Thyroid gland (tissue), 4 donors: ENCODE data around the gene ZC3H12A.

ENCODE experiments used
- CTCF ChIP-seq, 6 experiments: fragments of 200-600 bp in 3 of 6; fragments of 450-650 bp in 3 of 6; sonication (generic) in 3 of 6; IDR thresholded peaks; one replicate each; pipeline ENCODE4 v1.5.1; 2016 to 2019; ENCODE audit warnings: antibody characterized with exemption in 6 of 6, mild to moderate bottlenecking in 2 of 6, inconsistent platforms in 1 of 6, moderate library complexity in 1 of 6
- POLR2A ChIP-seq, 2 donors: fragments of 450-650 bp; IDR thresholded peaks; one replicate each; pipeline ENCODE4 v1.6.1; 2017; ENCODE audit warnings: antibody characterized with exemption in 2 of 2, mild to moderate bottlenecking in 2 of 2, moderate library complexity in 1 of 2

GRCh38 chr1:37448185-37448584 is 26.2 kb upstream of the ZC3H12A start:
- TF ChIP-seq CTCF (IDR thresholded peaks at IDR 0.05): no peak
- TF ChIP-seq POLR2A (IDR thresholded peaks at IDR 0.05): no peak
